Loucy (cell line): Measurements from ENCODE around the gene PCF11.

Experiments used
- H2AFZ ChIP-seq: fragments of 200-600 bp; sonication (generic); 2 replicates; pipeline ENCODE4 v1.6.0; 2016; ENCODE audit warnings: antibody characterized with exemption, mild to moderate bottlenecking, low read length, moderate library complexity
- H3F3A ChIP-seq: fragments of 200-600 bp; 2 replicates; pipeline ENCODE4 v1.6.0; 2016; ENCODE audit warnings: antibody characterized with exemption, low read depth, mild to moderate bottlenecking
- H3K27me3 ChIP-seq: fragments of 200-600 bp; sonication (generic); 2 replicates; pipeline ENCODE4 v1.6.1; 2014; ENCODE audit warnings: low read length, mild to moderate bottlenecking; ENCODE audit not compliant: insufficient read depth, poor library complexity, severe bottlenecking
- H3K36me3 ChIP-seq: fragments of 200-600 bp; sonication (generic); 2 replicates; pipeline ENCODE4 v1.6.1; 2016; ENCODE audit warnings: low read length; ENCODE audit not compliant: insufficient read depth
- H3K4me1 ChIP-seq: fragments of 200-600 bp; sonication (generic); 2 replicates; pipeline ENCODE4 v1.5.1; 2014; ENCODE audit warnings: low read length, mild to moderate bottlenecking; ENCODE audit not compliant: insufficient read depth, poor library complexity, severe bottlenecking
- H3K4me2 ChIP-seq: fragments of 200-600 bp; sonication (generic); 2 replicates; pipeline ENCODE4 v1.6.0; 2014; ENCODE audit warnings: antibody characterized with exemption, low read length, low read depth, mild to moderate bottlenecking; ENCODE audit not compliant: poor library complexity, severe bottlenecking
- H3K4me3 ChIP-seq: fragments of 200-600 bp; sonication (generic); 2 replicates; pipeline ENCODE4 v1.5.1; 2014; ENCODE audit warnings: low read length, mild to moderate bottlenecking, mixed read lengths; ENCODE audit not compliant: poor library complexity, severe bottlenecking
- H3K79me2 ChIP-seq: fragments of 200-600 bp; sonication (generic); 2 replicates; pipeline ENCODE4 v1.6.1; 2014; ENCODE audit warnings: low read length; ENCODE audit not compliant: insufficient read depth
- H3K9ac ChIP-seq: fragments of 200-600 bp; sonication (generic); 2 replicates; pipeline ENCODE4 v1.6.0; 2014; ENCODE audit warnings: mild to moderate bottlenecking, low read depth, low read length, moderate library complexity; ENCODE audit not compliant: poor library complexity, severe bottlenecking
- H3K9me2 ChIP-seq: fragments of 200-600 bp; sonication (generic); replicated peaks from 2 replicates; pipeline ENCODE4 v1.6.1; 2016; ENCODE audit warnings: low read depth, low read length, mixed read lengths
- H3K9me3 ChIP-seq: fragments of 200-600 bp; sonication (generic); 2 replicates; pipeline ENCODE4 v1.6.1; 2014; ENCODE audit warnings: mild to moderate bottlenecking, antibody characterized with exemption, low read length, low read depth; ENCODE audit not compliant: insufficient read depth
- H4K20me1 ChIP-seq: fragments of 200-600 bp; sonication (generic); 2 replicates; pipeline ENCODE4 v1.6.0; 2014; ENCODE audit warnings: antibody characterized with exemption, low read length, mild to moderate bottlenecking; ENCODE audit not compliant: insufficient read depth, poor library complexity, severe bottlenecking
- EZH2phosphoT487 ChIP-seq: fragments of 200-600 bp; IDR thresholded peaks from 2 replicates; pipeline ENCODE4 v1.6.1; 2018; ENCODE audit warnings: antibody characterized with exemption, mild to moderate bottlenecking, moderate library complexity, borderline replicate concordance
- TF ChIP-seq, protein P1 (sequence below): fragments of 200-600 bp; sonication (generic); conservative IDR thresholded peaks from 2 replicates; pipeline ENCODE4 v1.5.1; 2014; ENCODE audit warnings: mild to moderate bottlenecking, antibody characterized with exemption, low read length

The PCF11 gene

DNA sequence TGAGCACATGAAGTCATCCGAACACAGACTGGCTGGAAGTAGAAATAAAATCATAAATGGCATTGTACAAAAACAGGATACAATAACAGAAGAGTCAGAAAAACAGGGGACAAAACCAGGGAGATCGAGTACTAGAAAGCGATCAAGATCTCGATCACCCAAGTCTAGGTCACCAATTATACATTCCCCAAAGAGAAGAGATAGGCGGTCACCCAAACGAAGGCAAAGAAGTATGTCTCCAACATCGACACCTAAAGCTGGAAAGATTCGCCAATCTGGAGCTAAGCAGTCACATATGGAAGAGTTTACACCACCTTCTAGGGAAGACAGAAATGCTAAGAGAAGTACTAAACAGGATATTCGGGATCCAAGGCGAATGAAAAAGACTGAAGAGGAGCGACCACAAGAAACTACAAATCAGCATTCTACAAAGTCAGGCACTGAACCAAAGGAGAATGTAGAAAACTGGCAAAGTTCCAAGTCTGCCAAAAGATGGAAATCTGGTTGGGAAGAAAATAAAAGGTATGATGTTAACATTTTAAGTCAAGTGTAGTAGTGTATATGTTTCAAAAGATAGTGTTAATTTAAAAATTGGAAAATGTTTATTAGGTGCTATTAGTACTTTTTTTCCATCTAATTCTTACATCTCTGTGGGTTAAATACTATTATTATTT is 9.4 kb downstream of the PCF11 start:
- Histone ChIP-seq H3K9me2 (no peaks in the 10 kb centered on the region), H3K9me3 (no peaks in the 10 kb centered on the region), H3K4me1 (peaks cover 69% of the 10 kb centered on the region), H3K79me2 (peaks cover 96% of the 10 kb centered on the region), H4K20me1 (peaks cover 86% of the 10 kb centered on the region), H3K4me3 (no peak overlapping the region), H2AFZ (no peak overlapping the region), H3K9ac (no peak overlapping the region), H3F3A (no peaks in the 10 kb centered on the region), H3K4me2 (peak overlapping the region; percentile 31), H3K36me3 (peaks cover 74% of the 10 kb centered on the region), H3K27me3 (no peaks in the 10 kb centered on the region)
- TF ChIP-seq EZH2phosphoT487: no peak
- TF ChIP-seq, protein P1, sequence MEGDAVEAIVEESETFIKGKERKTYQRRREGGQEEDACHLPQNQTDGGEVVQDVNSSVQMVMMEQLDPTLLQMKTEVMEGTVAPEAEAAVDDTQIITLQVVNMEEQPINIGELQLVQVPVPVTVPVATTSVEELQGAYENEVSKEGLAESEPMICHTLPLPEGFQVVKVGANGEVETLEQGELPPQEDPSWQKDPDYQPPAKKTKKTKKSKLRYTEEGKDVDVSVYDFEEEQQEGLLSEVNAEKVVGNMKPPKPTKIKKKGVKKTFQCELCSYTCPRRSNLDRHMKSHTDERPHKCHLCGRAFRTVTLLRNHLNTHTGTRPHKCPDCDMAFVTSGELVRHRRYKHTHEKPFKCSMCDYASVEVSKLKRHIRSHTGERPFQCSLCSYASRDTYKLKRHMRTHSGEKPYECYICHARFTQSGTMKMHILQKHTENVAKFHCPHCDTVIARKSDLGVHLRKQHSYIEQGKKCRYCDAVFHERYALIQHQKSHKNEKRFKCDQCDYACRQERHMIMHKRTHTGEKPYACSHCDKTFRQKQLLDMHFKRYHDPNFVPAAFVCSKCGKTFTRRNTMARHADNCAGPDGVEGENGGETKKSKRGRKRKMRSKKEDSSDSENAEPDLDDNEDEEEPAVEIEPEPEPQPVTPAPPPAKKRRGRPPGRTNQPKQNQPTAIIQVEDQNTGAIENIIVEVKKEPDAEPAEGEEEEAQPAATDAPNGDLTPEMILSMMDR: no peak

DNA sequence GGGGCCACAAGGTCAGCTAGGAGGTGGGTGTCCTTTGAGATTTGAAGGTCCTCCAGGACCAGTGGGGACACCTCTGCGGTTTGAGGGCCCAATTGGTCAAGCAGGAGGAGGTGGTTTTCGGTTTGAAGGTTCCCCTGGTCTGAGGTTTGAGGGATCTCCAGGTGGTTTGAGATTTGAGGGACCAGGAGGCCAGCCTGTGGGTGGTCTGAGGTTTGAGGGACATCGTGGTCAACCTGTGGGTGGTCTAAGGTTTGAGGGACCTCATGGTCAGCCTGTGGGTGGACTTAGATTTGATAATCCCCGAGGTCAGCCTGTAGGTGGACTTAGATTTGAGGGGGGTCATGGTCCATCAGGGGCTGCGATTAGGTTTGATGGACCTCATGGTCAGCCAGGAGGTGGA is 11.8 kb downstream of the PCF11 start:
- peaks cover 76% of the 10 kb centered on the region for H3K36me3 ChIP-seq
- H3K4me1 ChIP-seq: peaks cover 57% of the 10 kb centered on the region
- H4K20me1 ChIP-seq: peaks cover 85% of the 10 kb centered on the region
- H3K27me3 ChIP-seq: no peaks in the 10 kb centered on the region
- no peak for TF ChIP-seq EZH2phosphoT487
- TF ChIP-seq, protein P1: no peak
- H3K4me3 ChIP-seq: peak overlapping the region; percentile 64
- H3K9me2 ChIP-seq: no peaks in the 10 kb centered on the region
- H3K79me2 ChIP-seq: peaks cover 95% of the 10 kb centered on the region
- no peaks in the 10 kb centered on the region for H3K9me3 ChIP-seq
- no peak overlapping the region for H2AFZ ChIP-seq
- no peaks in the 10 kb centered on the region for H3F3A ChIP-seq
- H3K9ac ChIP-seq: no peak overlapping the region
- peak overlapping the region; percentile 66 for H3K4me2 ChIP-seq

DNA sequence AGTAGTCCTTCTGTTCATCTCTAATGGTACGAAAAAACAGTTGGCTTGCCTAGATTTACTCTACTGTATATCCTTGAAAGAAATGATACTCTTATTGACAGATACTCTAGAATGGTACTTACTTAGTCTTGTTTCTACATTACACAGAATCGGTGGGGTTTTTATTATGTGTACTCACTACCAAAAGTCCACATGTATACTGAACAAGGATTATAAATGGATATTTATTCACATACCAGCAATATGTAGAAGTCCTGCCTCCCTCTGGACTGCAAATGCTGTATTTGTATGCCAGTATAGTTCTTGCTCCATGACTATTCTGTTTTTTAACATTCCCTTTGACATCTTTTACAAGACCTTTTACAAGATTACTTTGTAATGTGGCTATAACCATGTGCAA is 13.9 kb downstream of the PCF11 start:
- peaks cover 45% of the 10 kb centered on the region for H3K4me1 ChIP-seq
- H3K9me2 ChIP-seq: no peaks in the 10 kb centered on the region
- H3K4me2 ChIP-seq: peak overlapping the region; percentile 66
- no peak overlapping the region for H2AFZ ChIP-seq
- H3K4me3 ChIP-seq: peak overlapping the region; percentile 64
- no peaks in the 10 kb centered on the region for H3F3A ChIP-seq
- H3K9ac ChIP-seq: peak overlapping the region; percentile 19
- peaks cover 85% of the 10 kb centered on the region for H4K20me1 ChIP-seq
- H3K36me3 ChIP-seq: peaks cover 73% of the 10 kb centered on the region
- TF ChIP-seq, protein P1: no peak
- H3K79me2 ChIP-seq: peaks cover 98% of the 10 kb centered on the region
- no peaks in the 10 kb centered on the region for H3K9me3 ChIP-seq
- no peaks in the 10 kb centered on the region for H3K27me3 ChIP-seq
